ENCODE results near the gene ARHGAP8. TPM values are rescaled to one million over a fixed set of nuclear protein-coding genes. Genes with fewer than 3 reads are reported as not detected.

ARHGAP8 gene
- total RNA-seq, 4 donors from 2014 or later = 1.7 to 5.7 (median 3.0) TPM

DNA sequence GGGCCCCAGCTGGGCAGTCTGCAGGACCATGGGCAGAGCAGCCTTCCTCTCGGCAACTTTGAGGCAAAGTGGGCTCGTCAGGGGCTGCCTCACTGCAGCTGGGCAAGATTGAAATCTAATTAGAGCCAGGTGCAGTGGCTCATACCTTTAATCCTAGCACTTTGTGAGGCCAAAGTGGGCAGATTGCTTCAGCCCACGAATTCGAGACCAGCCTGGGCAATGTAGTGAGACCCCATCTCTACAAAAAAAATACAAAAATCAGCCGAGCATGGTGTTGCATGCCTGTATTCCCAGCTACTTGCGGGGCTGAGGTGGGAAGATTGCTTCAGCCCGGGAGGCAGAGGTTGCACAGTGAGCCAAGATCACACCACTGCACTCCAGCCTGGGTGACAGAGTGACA lies 34.2 kb downstream of the ARHGAP8 start:
- Histone ChIP-seq H3K4me3 (no peak overlapping the region), H3K27me3 (no peaks in the 10 kb centered on the region), H3K27ac (no peak overlapping the region), H3K36me3 (no peaks in the 10 kb centered on the region), H3K4me1 (no peaks in the 10 kb centered on the region), H3K9me3 (no peaks in the 10 kb centered on the region)
- no peak for DNase-seq (ENCODE audit: low spot score in 2 of 2)
- TF ChIP-seq, protein P1, sequence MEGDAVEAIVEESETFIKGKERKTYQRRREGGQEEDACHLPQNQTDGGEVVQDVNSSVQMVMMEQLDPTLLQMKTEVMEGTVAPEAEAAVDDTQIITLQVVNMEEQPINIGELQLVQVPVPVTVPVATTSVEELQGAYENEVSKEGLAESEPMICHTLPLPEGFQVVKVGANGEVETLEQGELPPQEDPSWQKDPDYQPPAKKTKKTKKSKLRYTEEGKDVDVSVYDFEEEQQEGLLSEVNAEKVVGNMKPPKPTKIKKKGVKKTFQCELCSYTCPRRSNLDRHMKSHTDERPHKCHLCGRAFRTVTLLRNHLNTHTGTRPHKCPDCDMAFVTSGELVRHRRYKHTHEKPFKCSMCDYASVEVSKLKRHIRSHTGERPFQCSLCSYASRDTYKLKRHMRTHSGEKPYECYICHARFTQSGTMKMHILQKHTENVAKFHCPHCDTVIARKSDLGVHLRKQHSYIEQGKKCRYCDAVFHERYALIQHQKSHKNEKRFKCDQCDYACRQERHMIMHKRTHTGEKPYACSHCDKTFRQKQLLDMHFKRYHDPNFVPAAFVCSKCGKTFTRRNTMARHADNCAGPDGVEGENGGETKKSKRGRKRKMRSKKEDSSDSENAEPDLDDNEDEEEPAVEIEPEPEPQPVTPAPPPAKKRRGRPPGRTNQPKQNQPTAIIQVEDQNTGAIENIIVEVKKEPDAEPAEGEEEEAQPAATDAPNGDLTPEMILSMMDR (IDR thresholded peaks at IDR 0.05) = no peak
- TF ChIP-seq POLR2A (IDR thresholded peaks at IDR 0.05) (no peak), EP300 (IDR thresholded peaks at IDR 0.05) (no peak)
- WGBS, 2 donors = 78 to 84% methylated on average over 6 to 7 of the region's 7 CpGs

DNA sequence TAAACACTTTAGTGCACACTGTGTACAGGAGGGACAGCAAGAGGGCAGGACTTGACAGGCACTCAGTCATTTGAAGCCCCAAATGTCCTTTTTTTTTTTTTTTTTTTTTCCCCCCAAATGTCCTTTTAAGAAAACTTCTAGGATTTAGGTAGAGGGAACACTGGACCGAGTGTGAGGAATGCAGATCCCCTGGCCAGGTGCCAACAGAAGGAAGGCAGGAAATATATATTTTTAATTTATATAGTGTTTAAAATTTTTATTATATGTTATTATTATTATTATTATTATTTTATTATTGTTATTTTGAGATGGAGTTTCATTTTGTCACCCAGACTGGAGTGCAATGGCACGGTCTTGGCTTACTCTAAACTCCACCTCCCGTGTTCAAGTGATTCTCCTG lies 35.5 kb downstream of the ARHGAP8 start:
- H3K4me1 ChIP-seq = no peaks in the 10 kb centered on the region

DNA sequence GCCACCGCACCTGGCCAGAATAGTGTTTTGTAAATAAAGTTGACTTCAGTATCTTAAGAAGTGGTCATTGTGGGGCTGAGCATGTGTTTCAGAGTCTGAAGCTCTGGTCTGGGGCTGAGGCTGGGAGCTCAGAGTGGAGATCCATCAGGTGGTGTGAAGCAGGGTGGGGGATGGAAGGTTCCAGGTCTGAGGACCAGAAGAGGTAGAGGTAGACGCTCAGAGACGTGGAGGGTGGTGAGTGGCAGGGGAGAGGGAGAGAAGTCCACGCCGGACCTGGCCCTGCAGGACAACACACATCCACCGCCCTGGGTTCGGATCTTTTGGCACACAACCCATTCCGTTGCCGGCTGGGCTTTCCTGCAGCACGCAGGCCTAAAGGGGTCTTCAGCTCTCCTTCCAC lies 40.7 kb downstream of the ARHGAP8 start:
- 72 to 77% methylated on average over 10 of the region's 10 CpGs for WGBS, 2 donors
- H3K4me1 ChIP-seq = no peaks in the 10 kb centered on the region
- no peak overlapping the region for H3K4me3 ChIP-seq
- H3K27me3 ChIP-seq = no peaks in the 10 kb centered on the region
- TF ChIP-seq, protein P1 (IDR thresholded peaks at IDR 0.05) = no peak
- no peak for TF ChIP-seq EP300 (IDR thresholded peaks at IDR 0.05)
- no peak for TF ChIP-seq POLR2A (IDR thresholded peaks at IDR 0.05)
- DNase-seq (ENCODE audit: low spot score in 2 of 2) = no peak
- no peak overlapping the region for H3K27ac ChIP-seq
- H3K36me3 ChIP-seq = no peaks in the 10 kb centered on the region
- H3K9me3 ChIP-seq = no peaks in the 10 kb centered on the region

More for the DNA sequence above, 35.5 kb downstream of the ARHGAP8 start:
- Histone ChIP-seq H3K27ac (no peak overlapping the region), H3K9me3 (no peaks in the 10 kb centered on the region), H3K36me3 (no peaks in the 10 kb centered on the region), H3K27me3 (no peaks in the 10 kb centered on the region), H3K4me3 (no peak overlapping the region)
- no peak for DNase-seq (ENCODE audit: low spot score in 2 of 2)
- WGBS, 2 donors = 67 to 74% methylated on average over 3 of the region's 3 CpGs
- TF ChIP-seq POLR2A (IDR thresholded peaks at IDR 0.05) (no peak), EP300 (IDR thresholded peaks at IDR 0.05) (no peak)
- TF ChIP-seq, protein P1 (IDR thresholded peaks at IDR 0.05) = no peak

DNA sequence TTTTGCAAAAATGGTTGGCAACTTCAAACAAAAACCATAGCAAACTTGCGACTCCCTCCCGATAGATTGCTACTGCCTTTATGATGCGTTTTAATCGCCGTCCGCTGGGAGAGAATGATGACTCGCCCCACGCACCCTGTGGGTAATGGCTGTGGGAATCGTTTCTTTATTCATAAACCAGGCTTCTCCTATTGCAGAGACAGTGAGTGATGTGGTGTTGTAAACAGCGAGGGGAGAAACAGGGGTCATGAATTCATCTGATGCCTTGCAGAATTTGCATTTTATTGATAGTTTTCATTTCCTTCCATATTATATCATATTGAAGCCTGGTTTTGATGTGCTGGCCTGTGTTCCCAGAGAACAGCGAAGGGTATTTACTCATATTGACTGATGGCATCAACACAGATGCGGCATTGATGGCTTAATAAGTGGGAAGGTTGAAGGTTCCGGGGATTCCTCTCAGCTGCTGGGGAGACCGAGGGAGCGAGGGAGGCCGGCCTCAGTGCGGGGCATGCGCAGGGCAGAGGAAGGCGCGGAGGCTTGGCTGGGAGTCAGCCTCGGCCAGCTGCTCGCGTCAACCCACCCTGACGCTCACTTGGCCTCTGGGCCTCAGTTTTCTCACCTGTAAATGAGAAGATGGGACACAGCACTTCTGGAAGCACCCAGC lies 41.3 kb downstream of the ARHGAP8 start:
- H3K4me3 ChIP-seq = no peak overlapping the region
- TF ChIP-seq POLR2A (IDR thresholded peaks at IDR 0.05) (no peak), EP300 (IDR thresholded peaks at IDR 0.05) (no peak)
- H3K27me3 ChIP-seq = no peaks in the 10 kb centered on the region
- no peaks in the 10 kb centered on the region for H3K9me3 ChIP-seq
- no peaks in the 10 kb centered on the region for H3K4me1 ChIP-seq
- DNase-seq (ENCODE audit: low spot score in 2 of 2) = no peak
- WGBS, 2 donors = 57 to 70% methylated on average over 24 of the region's 24 CpGs
- no peak overlapping the region for H3K27ac ChIP-seq
- H3K36me3 ChIP-seq = no peaks in the 10 kb centered on the region

DNA sequence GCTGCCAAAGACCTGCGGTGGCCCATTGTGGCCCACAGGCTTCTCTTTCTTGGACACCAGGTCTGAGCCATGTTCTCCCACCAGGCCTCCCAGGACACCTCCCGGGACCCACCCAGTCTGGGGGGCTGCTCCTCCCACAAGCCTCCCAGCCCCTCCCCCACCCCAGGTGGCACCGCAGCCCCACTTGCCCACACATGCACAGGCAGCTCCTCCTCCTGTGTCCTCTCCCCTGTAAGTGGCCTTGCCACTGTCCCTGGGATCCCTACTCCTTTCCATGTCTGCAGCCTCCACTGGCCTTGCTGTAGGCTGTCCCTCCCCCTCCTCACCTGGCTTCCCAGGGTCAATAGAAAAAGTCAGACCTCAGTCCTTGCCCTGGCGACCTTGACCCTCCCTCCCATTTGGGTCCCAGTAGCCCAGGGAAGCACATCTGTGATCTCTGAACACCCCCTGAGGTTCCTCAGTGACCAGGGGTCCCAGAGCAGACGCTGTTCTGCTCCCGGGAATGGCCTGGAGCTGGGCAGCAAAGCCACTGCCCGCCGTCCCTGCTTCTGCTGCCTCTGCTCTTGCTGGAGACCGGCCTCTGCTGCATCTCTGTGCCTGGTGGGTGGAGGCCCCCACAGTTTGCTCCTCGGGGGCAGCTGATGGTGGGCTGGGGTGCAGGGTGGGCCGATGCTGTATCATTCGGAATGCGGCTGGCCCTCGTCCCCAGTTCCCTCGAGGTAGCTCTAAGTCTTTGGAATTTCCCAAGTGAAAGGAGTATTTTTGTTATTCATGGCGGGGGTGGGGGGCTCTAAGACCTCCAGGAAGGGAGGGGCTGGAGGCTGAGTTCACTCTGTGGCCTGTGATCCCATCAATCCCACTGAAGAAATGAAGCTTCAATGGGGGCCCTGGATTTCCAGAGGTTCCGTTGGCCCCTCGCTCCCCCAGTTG lies 43.6 kb downstream of the ARHGAP8 start:
- Histone ChIP-seq H3K36me3 (no peaks in the 10 kb centered on the region), H3K27me3 (no peaks in the 10 kb centered on the region), H3K9me3 (no peaks in the 10 kb centered on the region), H3K4me1 (no peaks in the 10 kb centered on the region), H3K27ac (no peak overlapping the region), H3K4me3 (no peak overlapping the region)
- WGBS, 2 donors = 43 to 47% methylated on average over 12 to 18 of the region's 18 CpGs
- TF ChIP-seq, protein P1 (IDR thresholded peaks at IDR 0.05) = no peak
- no peak for TF ChIP-seq POLR2A (IDR thresholded peaks at IDR 0.05)
- TF ChIP-seq EP300 (IDR thresholded peaks at IDR 0.05) = no peak
- DNase-seq (ENCODE audit: low spot score in 2 of 2) = no peak

Measured in tibial nerve (tissue), 4 donors.